ENCODE data around the gene CEMIP.

DNA sequence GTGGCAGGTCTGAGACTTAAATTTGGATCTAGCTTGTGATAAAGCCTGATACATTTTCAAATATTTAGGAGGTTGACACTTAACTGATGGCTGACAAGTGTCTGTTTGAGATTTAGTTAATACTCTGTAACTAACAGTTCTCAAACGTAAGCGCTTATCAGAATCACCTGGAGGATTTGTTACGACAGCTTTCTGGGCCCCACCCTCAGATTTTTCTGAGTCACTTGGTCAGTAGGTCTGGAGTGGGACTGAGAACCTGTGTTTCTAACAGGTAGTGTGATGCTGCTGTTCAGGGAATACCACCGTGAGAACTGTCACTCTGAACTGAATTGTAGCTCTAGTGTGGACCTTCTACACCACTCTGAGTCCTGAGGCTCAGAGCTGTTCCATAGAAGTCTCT lies 85.5 kb downstream of the CEMIP start:
- TF ChIP-seq POLR2AphosphoS5 (IDR thresholded peaks at IDR 0.05; ENCODE audit: low read depth) (no peak), CTCF (IDR thresholded peaks at IDR 0.05; ENCODE audit: insufficient read depth, low read length) (no peak), GABPA (IDR thresholded peaks at IDR 0.05; ENCODE audit: low read depth) (no peak)

Measured in HL-60 (cell line).